Measurements from ENCODE around the gene SYNDIG1. TPM values are rescaled to one million over a fixed set of nuclear protein-coding genes. Genes with fewer than 3 reads are reported as not detected.

Gene SYNDIG1
- polyA plus RNA-seq, 1 donor from 2014 or later = 0.22 TPM

- Histone ChIP-seq H3K9me2 (ENCODE audit: insufficient read depth, low read length) (no peaks in the 10 kb centered on the region), H3K79me2 (replicated peaks; ENCODE audit: insufficient read depth, low read length) (no peaks in the 10 kb centered on the region), H4K20me1 (ENCODE audit: insufficient read depth) (no peaks in the 10 kb centered on the region), H3K4me3 (ENCODE audit: low read length) (no peak overlapping the region), H3K27me3 (ENCODE audit: insufficient read depth, low read depth, low read length) (no peaks in the 10 kb centered on the region), H3K4me2 (ENCODE audit: low read length) (no peak overlapping the region), H3K36me3 (ENCODE audit: insufficient read depth, low read length) (no peaks in the 10 kb centered on the region), H2AFZ (ENCODE audit: low read depth, low read length) (no peak overlapping the region), H3K27ac (ENCODE audit: low read length) (no peak overlapping the region), H3K9ac (ENCODE audit: low read length) (no peak overlapping the region), H3K9me3 (ENCODE audit: low read length) (no peaks in the 10 kb centered on the region), H3F3A (ENCODE audit: insufficient read depth, low read length, poor library complexity, severe bottlenecking) (no peaks in the 10 kb centered on the region)
- TF ChIP-seq EP300 (conservative IDR thresholded peaks at IDR 0.05; ENCODE audit: poor library complexity, severe bottlenecking) (no peak), EZH2 (IDR thresholded peaks at IDR 0.05; ENCODE audit: borderline replicate concordance, insufficient read depth, low read length, poor library complexity, severe bottlenecking) (no peak)
- TF ChIP-seq, protein P1, sequence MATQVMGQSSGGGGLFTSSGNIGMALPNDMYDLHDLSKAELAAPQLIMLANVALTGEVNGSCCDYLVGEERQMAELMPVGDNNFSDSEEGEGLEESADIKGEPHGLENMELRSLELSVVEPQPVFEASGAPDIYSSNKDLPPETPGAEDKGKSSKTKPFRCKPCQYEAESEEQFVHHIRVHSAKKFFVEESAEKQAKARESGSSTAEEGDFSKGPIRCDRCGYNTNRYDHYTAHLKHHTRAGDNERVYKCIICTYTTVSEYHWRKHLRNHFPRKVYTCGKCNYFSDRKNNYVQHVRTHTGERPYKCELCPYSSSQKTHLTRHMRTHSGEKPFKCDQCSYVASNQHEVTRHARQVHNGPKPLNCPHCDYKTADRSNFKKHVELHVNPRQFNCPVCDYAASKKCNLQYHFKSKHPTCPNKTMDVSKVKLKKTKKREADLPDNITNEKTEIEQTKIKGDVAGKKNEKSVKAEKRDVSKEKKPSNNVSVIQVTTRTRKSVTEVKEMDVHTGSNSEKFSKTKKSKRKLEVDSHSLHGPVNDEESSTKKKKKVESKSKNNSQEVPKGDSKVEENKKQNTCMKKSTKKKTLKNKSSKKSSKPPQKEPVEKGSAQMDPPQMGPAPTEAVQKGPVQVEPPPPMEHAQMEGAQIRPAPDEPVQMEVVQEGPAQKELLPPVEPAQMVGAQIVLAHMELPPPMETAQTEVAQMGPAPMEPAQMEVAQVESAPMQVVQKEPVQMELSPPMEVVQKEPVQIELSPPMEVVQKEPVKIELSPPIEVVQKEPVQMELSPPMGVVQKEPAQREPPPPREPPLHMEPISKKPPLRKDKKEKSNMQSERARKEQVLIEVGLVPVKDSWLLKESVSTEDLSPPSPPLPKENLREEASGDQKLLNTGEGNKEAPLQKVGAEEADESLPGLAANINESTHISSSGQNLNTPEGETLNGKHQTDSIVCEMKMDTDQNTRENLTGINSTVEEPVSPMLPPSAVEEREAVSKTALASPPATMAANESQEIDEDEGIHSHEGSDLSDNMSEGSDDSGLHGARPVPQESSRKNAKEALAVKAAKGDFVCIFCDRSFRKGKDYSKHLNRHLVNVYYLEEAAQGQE (IDR thresholded peaks at IDR 0.05; ENCODE audit: borderline replicate concordance) = no peak
These were observed 165.4 kb downstream of the SYNDIG1 start for GRCh38 chr20:24634855-24635254.

- no peak overlapping the region for H3K9ac ChIP-seq (ENCODE audit: low read length)
- no peaks in the 10 kb centered on the region for H3K79me2 ChIP-seq (replicated peaks; ENCODE audit: insufficient read depth, low read length)
- H3K9me3 ChIP-seq (ENCODE audit: low read length) = no peaks in the 10 kb centered on the region
- no peak overlapping the region for H3K4me3 ChIP-seq (ENCODE audit: low read length)
- TF ChIP-seq POLR2AphosphoS5 (IDR thresholded peaks at IDR 0.05) (no peak), EP300 (conservative IDR thresholded peaks at IDR 0.05; ENCODE audit: poor library complexity, severe bottlenecking) (no peak), TAF1 (IDR thresholded peaks at IDR 0.05; ENCODE audit: low read depth) (no peak), CTCF (IDR thresholded peaks at IDR 0.05; ENCODE audit: poor library complexity, severe bottlenecking) (no peak), SMC3 (conservative IDR thresholded peaks at IDR 0.05; ENCODE audit: poor library complexity) (no peak), EZH2 (IDR thresholded peaks at IDR 0.05; ENCODE audit: borderline replicate concordance, insufficient read depth, low read length, poor library complexity, severe bottlenecking) (no peak), RAD21 (conservative IDR thresholded peaks at IDR 0.05) (no peak), MXI1 (conservative IDR thresholded peaks at IDR 0.05; ENCODE audit: poor library complexity, severe bottlenecking) (no peak)
- TF ChIP-seq, protein P1 (IDR thresholded peaks at IDR 0.05; ENCODE audit: borderline replicate concordance) = no peak
- H3F3A ChIP-seq (ENCODE audit: insufficient read depth, low read length, poor library complexity, severe bottlenecking) = no peaks in the 10 kb centered on the region
- no peaks in the 10 kb centered on the region for H3K27me3 ChIP-seq (ENCODE audit: insufficient read depth, low read depth, low read length)
- no peak overlapping the region for H3K27ac ChIP-seq (ENCODE audit: low read length)
- H3K36me3 ChIP-seq (ENCODE audit: insufficient read depth, low read length) = no peaks in the 10 kb centered on the region
- no peaks in the 10 kb centered on the region for H4K20me1 ChIP-seq (ENCODE audit: insufficient read depth)
- H3K4me2 ChIP-seq (ENCODE audit: low read length) = no peak overlapping the region
- H2AFZ ChIP-seq (ENCODE audit: low read depth, low read length) = no peak overlapping the region
- H3K9me2 ChIP-seq (ENCODE audit: insufficient read depth, low read length) = no peaks in the 10 kb centered on the region
These were observed 167.2 kb downstream of the SYNDIG1 start for GRCh38 chr20:24636626-24637025.
